Measurements from ENCODE around the gene ACER2.

The ACER2 gene

GRCh38 chr9:19408693-19409400 lies at the start of gene ACER2:
Gene ACER2 (plus strand): TSS chr9:19409009. CDS start chr9:19409085, 76 bp downstream.
- peak; percentile 9 for TF ChIP-seq CTCF (conservative IDR thresholded peaks at IDR 0.05; ENCODE audit: low read depth, low read length)
- DNase-seq (ENCODE audit: low read depth), result peak; percentile 53
- peak within 1 kb of the TSS; percentile 79 for H3K4me3 ChIP-seq (ENCODE audit: low read length)

GRCh38 chr9:19369107-19369506 lies 39.7 kb upstream of the ACER2 start:
- no peak for DNase-seq (ENCODE audit: low read depth)
- TF ChIP-seq CTCF (conservative IDR thresholded peaks at IDR 0.05; ENCODE audit: low read depth, low read length), result no peak
- H3K4me3 ChIP-seq (ENCODE audit: low read length), result no peak overlapping the region

GRCh38 chr9:19371942-19372341 lies 36.9 kb upstream of the ACER2 start:
- no peak for DNase-seq (ENCODE audit: low read depth)
- peak; percentile 13 for TF ChIP-seq CTCF (conservative IDR thresholded peaks at IDR 0.05; ENCODE audit: low read depth, low read length)
- no peak overlapping the region for H3K4me3 ChIP-seq (ENCODE audit: low read length)

- H3K4me3 ChIP-seq (ENCODE audit: low read length), result no peak overlapping the region
- no peak for DNase-seq (ENCODE audit: low read depth)
- no peak for TF ChIP-seq CTCF (conservative IDR thresholded peaks at IDR 0.05; ENCODE audit: low read depth, low read length)
Measured at GRCh38 chr9:19372567-19372966, 36.2 kb upstream of the ACER2 start.

- H3K4me3 ChIP-seq (ENCODE audit: low read length), result no peak overlapping the region
- no peak for TF ChIP-seq CTCF (conservative IDR thresholded peaks at IDR 0.05; ENCODE audit: low read depth, low read length)
- no peak for DNase-seq (ENCODE audit: low read depth)
Measured at GRCh38 chr9:19373527-19373926, 35.3 kb upstream of the ACER2 start.

- no peak for TF ChIP-seq CTCF (conservative IDR thresholded peaks at IDR 0.05; ENCODE audit: low read depth, low read length)
- no peak overlapping the region for H3K4me3 ChIP-seq (ENCODE audit: low read length)
- DNase-seq (ENCODE audit: low read depth), result no peak
Measured at GRCh38 chr9:19375538-19375937, 33.3 kb upstream of the ACER2 start.

GRCh38 chr9:19376931-19377330 lies 31.9 kb upstream of the ACER2 start:
- no peak for DNase-seq (ENCODE audit: low read depth)
- peak overlapping the region; percentile 99 for H3K4me3 ChIP-seq (ENCODE audit: low read length)
- TF ChIP-seq CTCF (conservative IDR thresholded peaks at IDR 0.05; ENCODE audit: low read depth, low read length), result no peak

All from retinal pigment epithelial cell (primary cell).